ENCODE measurements around the gene UBTD1.

DNA sequence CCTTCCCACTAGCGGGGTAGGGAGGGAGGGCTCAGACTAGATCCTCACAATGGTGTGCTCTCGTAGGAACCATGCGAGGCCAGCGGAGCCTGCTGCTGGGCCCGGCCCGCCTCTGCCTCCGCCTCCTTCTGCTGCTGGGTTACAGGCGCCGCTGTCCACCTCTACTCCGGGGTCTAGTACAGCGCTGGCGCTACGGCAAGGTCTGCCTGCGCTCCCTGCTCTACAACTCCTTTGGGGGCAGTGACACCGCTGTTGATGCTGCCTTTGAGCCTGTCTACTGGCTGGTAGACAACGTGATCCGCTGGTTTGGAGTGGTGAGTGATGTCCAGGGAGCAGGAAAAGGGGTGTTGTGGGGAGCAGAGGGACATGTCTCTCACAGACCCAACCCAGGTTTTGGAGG, 47.1 kb upstream of the UBTD1 start:
- no peak for TF ChIP-seq POLR2A (IDR thresholded peaks at IDR 0.05)
- TF ChIP-seq, protein P1, sequence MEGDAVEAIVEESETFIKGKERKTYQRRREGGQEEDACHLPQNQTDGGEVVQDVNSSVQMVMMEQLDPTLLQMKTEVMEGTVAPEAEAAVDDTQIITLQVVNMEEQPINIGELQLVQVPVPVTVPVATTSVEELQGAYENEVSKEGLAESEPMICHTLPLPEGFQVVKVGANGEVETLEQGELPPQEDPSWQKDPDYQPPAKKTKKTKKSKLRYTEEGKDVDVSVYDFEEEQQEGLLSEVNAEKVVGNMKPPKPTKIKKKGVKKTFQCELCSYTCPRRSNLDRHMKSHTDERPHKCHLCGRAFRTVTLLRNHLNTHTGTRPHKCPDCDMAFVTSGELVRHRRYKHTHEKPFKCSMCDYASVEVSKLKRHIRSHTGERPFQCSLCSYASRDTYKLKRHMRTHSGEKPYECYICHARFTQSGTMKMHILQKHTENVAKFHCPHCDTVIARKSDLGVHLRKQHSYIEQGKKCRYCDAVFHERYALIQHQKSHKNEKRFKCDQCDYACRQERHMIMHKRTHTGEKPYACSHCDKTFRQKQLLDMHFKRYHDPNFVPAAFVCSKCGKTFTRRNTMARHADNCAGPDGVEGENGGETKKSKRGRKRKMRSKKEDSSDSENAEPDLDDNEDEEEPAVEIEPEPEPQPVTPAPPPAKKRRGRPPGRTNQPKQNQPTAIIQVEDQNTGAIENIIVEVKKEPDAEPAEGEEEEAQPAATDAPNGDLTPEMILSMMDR (IDR thresholded peaks at IDR 0.05), result no peak
